ENCODE data around the gene ACSM2A. TPM values are rescaled to one million over a fixed set of nuclear protein-coding genes. Genes with fewer than 3 reads are reported as not detected.
"Not testable (repeated sequence)": the region's sequence is repeated elsewhere in the genome, so short reads cannot be mapped to it uniquely, and the experiment has no call there.

ACSM2A gene
- total and polyA plus RNA-seq, 9 of the 15 experiments (the other 6 are each of a cell fraction or from before 2014, with no cell fraction given) = 0.09 TPM; not detected in 8

GRCh38 chr16:20532284-20532792, 81.0 kb downstream of the ACSM2A start:
- H4K20me1 ChIP-seq (replicated peaks; ENCODE audit: control insufficient read depth, insufficient read depth, low read length); H3K9me1 ChIP-seq (ENCODE audit: control insufficient read depth, insufficient read depth, low read length); in situ Hi-C loops (cut with MboI); H3K9ac ChIP-seq (ENCODE audit: insufficient read depth in 1 of 2, low read depth in 2 of 2, low read length in 2 of 2); ATAC-seq; H3K36me3 ChIP-seq (ENCODE audit: control insufficient read depth, insufficient read depth, low read length); POLR2A ChIA-PET; H2AFZ ChIP-seq (ENCODE audit: low read depth, low read length); DNase-seq (ENCODE audit: extremely low read depth in 1 of 4, low spot score in 3 of 4); H3K4me3 ChIP-seq; H3K4me2 ChIP-seq (ENCODE audit: insufficient read depth, low read length); H3K27ac ChIP-seq (ENCODE audit: extremely low read depth, low read depth, low read length); H3K79me2 ChIP-seq (ENCODE audit: control insufficient read depth, insufficient read depth, low read length); H3K4me1 ChIP-seq (replicated peaks in 1 of 2; ENCODE audit: control insufficient read depth in 2 of 2, insufficient read depth in 2 of 2, low read length in 2 of 2); BruUV-seq (replicated peaks); FAIRE-seq; CTCF ChIA-PET (ENCODE audit: low intra/inter-chr PET ratio); H3K27me3 ChIP-seq (ENCODE audit: control insufficient read depth in 2 of 2, insufficient read depth in 2 of 2, low read length in 2 of 2); H3K9me3 ChIP-seq (replicated peaks; ENCODE audit: control insufficient read depth, insufficient read depth, low read depth, low read length): not testable (repeated sequence)
- WGBS (ENCODE audit: insufficient coverage, low coverage, missing lambda C conversion rate) = no CpG with 5 or more reads among the region's 3 CpGs
- intact Hi-C loops (cut with micrococcal nuclease) = loop anchor here (10.0 kb wide), 1 partner anchor 272 kb away; the partner anchor contains the start of genes ERI2 and REXO5

DNA sequence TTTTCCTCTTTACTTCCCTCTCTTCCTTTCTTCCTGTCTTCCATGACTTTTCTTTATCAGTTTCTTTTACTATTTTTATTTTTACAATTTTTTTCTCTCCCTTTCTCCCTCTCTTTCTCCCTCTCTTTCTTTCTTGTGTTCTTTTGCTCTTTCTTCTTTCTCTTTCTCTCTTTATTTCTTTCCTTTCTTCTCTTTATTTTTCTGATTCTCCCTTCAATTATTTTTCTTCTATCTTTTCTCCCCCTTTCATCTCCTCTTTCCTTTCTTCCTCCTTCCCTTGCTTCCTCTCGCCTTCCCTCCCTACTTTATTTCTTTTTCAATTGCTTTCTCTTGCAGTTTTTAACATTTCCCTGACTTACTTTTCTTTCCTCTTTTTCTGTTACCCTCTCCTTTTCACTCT, 85.3 kb downstream of the ACSM2A start:
- CTCF ChIA-PET (ENCODE audit: low intra/inter-chr PET ratio); FAIRE-seq; H2AFZ ChIP-seq (ENCODE audit: low read depth, low read length); POLR2A ChIA-PET; H4K20me1 ChIP-seq (replicated peaks; ENCODE audit: control insufficient read depth, insufficient read depth, low read length); in situ Hi-C loops (cut with MboI); H3K4me2 ChIP-seq (ENCODE audit: insufficient read depth, low read length); H3K4me3 ChIP-seq; H3K9me3 ChIP-seq (replicated peaks; ENCODE audit: control insufficient read depth, insufficient read depth, low read depth, low read length); ATAC-seq; H3K9ac ChIP-seq (ENCODE audit: insufficient read depth in 1 of 2, low read depth in 2 of 2, low read length in 2 of 2); H3K79me2 ChIP-seq (ENCODE audit: control insufficient read depth, insufficient read depth, low read length); H3K4me1 ChIP-seq (replicated peaks in 1 of 2; ENCODE audit: control insufficient read depth in 2 of 2, insufficient read depth in 2 of 2, low read length in 2 of 2); H3K27ac ChIP-seq (ENCODE audit: extremely low read depth, low read depth, low read length); DNase-seq (ENCODE audit: extremely low read depth in 1 of 4, low spot score in 3 of 4); BruUV-seq (replicated peaks); H3K36me3 ChIP-seq (ENCODE audit: control insufficient read depth, insufficient read depth, low read length); H3K27me3 ChIP-seq (ENCODE audit: control insufficient read depth in 2 of 2, insufficient read depth in 2 of 2, low read length in 2 of 2); H3K9me1 ChIP-seq (ENCODE audit: control insufficient read depth, insufficient read depth, low read length): not testable (repeated sequence)
- 9% methylated on average over 1 of the region's 1 CpG for WGBS (ENCODE audit: insufficient coverage, low coverage, missing lambda C conversion rate)
- TF ChIP-seq, protein P1, sequence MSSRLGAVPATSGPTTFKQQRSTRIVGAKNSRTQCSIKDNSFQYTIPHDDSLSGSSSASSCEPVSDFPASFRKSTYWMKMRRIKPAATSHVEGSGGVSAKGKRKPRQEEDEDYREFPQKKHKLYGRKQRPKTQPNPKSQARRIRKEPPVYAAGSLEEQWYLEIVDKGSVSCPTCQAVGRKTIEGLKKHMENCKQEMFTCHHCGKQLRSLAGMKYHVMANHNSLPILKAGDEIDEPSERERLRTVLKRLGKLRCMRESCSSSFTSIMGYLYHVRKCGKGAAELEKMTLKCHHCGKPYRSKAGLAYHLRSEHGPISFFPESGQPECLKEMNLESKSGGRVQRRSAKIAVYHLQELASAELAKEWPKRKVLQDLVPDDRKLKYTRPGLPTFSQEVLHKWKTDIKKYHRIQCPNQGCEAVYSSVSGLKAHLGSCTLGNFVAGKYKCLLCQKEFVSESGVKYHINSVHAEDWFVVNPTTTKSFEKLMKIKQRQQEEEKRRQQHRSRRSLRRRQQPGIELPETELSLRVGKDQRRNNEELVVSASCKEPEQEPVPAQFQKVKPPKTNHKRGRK (tag; IDR thresholded peaks at IDR 0.05) = peak; percentile 94
- intact Hi-C loops (cut with micrococcal nuclease) = loop anchor here (10.0 kb wide), 1 partner anchor 268 kb away; the partner anchor contains the start of genes ERI2 and REXO5

Other genes starting within 250 kb of the ACSM2A start
- not detected in 2 replicates for gene GP2, start 124.0 kb upstream of the ACSM2A start, total RNA-seq (2014; rRNA removed)
- not detected in 2 replicates for gene GP2, start 124.0 kb upstream of the ACSM2A start, total RNA-seq (2014; rRNA removed; fragmentation: Illumina TruSeq; extraction: Trizol)
- not detected in 2 replicates for gene GP2, start 124.0 kb upstream of the ACSM2A start, total RNA-seq (2015; rRNA removed; fragmentation: Illumina TruSeq; extraction: Trizol)
- gene GP2, start 124.0 kb upstream of the ACSM2A start, total RNA-seq (2021) = 5.9 and 6.1 TPM in 2 replicates
- not detected in 2 replicates for gene GP2, start 124.0 kb upstream of the ACSM2A start, polyA plus RNA-seq (2011; rRNA removed)
- not detected in 2 replicates for gene GP2, start 124.0 kb upstream of the ACSM2A start, polyA plus RNA-seq (2014; fragmentation: Illumina TruSeq; extraction: Trizol)
- not detected for gene GP2, start 124.0 kb upstream of the ACSM2A start, polyA plus RNA-seq (2014; fragmentation: Nextera tagmentation; extraction: Ambion mirVana)
- not detected in 2 replicates for gene GP2, start 124.0 kb upstream of the ACSM2A start, polyA plus RNA-seq (2014; rRNA removed)
- not detected in 2 replicates for gene UMOD, start 98.8 kb upstream of the ACSM2A start, total RNA-seq (2014; rRNA removed)
- not detected in 2 replicates for gene UMOD, start 98.8 kb upstream of the ACSM2A start, total RNA-seq (2014; rRNA removed; fragmentation: Illumina TruSeq; extraction: Trizol)
- not detected in 2 replicates for gene UMOD, start 98.8 kb upstream of the ACSM2A start, total RNA-seq (2015; rRNA removed; fragmentation: Illumina TruSeq; extraction: Trizol)
- gene UMOD, start 98.8 kb upstream of the ACSM2A start, total RNA-seq (2021) = not detected in 2 replicates
- gene UMOD, start 98.8 kb upstream of the ACSM2A start, polyA plus RNA-seq (2011; rRNA removed) = not detected in 2 replicates
- gene UMOD, start 98.8 kb upstream of the ACSM2A start, polyA plus RNA-seq (2014; fragmentation: Illumina TruSeq; extraction: Trizol) = not detected in 2 replicates
- gene UMOD, start 98.8 kb upstream of the ACSM2A start, polyA plus RNA-seq (2014; fragmentation: Nextera tagmentation; extraction: Ambion mirVana) = not detected
- not detected in 2 replicates for gene UMOD, start 98.8 kb upstream of the ACSM2A start, polyA plus RNA-seq (2014; rRNA removed)
- gene PDILT, start 46.8 kb upstream of the ACSM2A start, total RNA-seq (2014; rRNA removed) = not detected in 2 replicates
- not detected in 2 replicates for gene PDILT, start 46.8 kb upstream of the ACSM2A start, total RNA-seq (2014; rRNA removed; fragmentation: Illumina TruSeq; extraction: Trizol)
- gene PDILT, start 46.8 kb upstream of the ACSM2A start, total RNA-seq (2015; rRNA removed; fragmentation: Illumina TruSeq; extraction: Trizol) = not detected in 2 replicates
- gene PDILT, start 46.8 kb upstream of the ACSM2A start, total RNA-seq (2021) = not detected in 2 replicates
- gene PDILT, start 46.8 kb upstream of the ACSM2A start, polyA plus RNA-seq (2011; rRNA removed) = not detected in 2 replicates
- gene PDILT, start 46.8 kb upstream of the ACSM2A start, polyA plus RNA-seq (2014; fragmentation: Illumina TruSeq; extraction: Trizol) = not detected in 2 replicates
- not detected for gene PDILT, start 46.8 kb upstream of the ACSM2A start, polyA plus RNA-seq (2014; fragmentation: Nextera tagmentation; extraction: Ambion mirVana)
- gene PDILT, start 46.8 kb upstream of the ACSM2A start, polyA plus RNA-seq (2014; rRNA removed) = not detected in 2 replicates
- not detected in 2 replicates for gene ACSM5, start 42.0 kb upstream of the ACSM2A start, total RNA-seq (2014; rRNA removed)
- gene ACSM5, start 42.0 kb upstream of the ACSM2A start, total RNA-seq (2014; rRNA removed; fragmentation: Illumina TruSeq; extraction: Trizol) = not detected in 2 replicates
- not detected in 2 replicates for gene ACSM5, start 42.0 kb upstream of the ACSM2A start, total RNA-seq (2015; rRNA removed; fragmentation: Illumina TruSeq; extraction: Trizol)
- not detected in 2 replicates for gene ACSM5, start 42.0 kb upstream of the ACSM2A start, total RNA-seq (2021)
- gene ACSM5, start 42.0 kb upstream of the ACSM2A start, polyA plus RNA-seq (2011; rRNA removed) = not detected in 2 replicates
- gene ACSM5, start 42.0 kb upstream of the ACSM2A start, polyA plus RNA-seq (2014; fragmentation: Illumina TruSeq; extraction: Trizol) = not detected in 2 replicates
- not detected for gene ACSM5, start 42.0 kb upstream of the ACSM2A start, polyA plus RNA-seq (2014; fragmentation: Nextera tagmentation; extraction: Ambion mirVana)
- not detected in 2 replicates for gene ACSM5, start 42.0 kb upstream of the ACSM2A start, polyA plus RNA-seq (2014; rRNA removed)
- gene ACSM2B, start 124.8 kb downstream of the ACSM2A start, total RNA-seq (2014; rRNA removed) = 0.16 TPM in 1 of 2 replicates, not detected in the other
- gene ACSM2B, start 124.8 kb downstream of the ACSM2A start, total RNA-seq (2014; rRNA removed; fragmentation: Illumina TruSeq; extraction: Trizol) = 0.22 and 0.69 TPM in 2 replicates
- not detected in 2 replicates for gene ACSM2B, start 124.8 kb downstream of the ACSM2A start, total RNA-seq (2015; rRNA removed; fragmentation: Illumina TruSeq; extraction: Trizol)
- gene ACSM2B, start 124.8 kb downstream of the ACSM2A start, total RNA-seq (2021) = 0.40 and 0.89 TPM in 2 replicates
- not detected in 2 replicates for gene ACSM2B, start 124.8 kb downstream of the ACSM2A start, polyA plus RNA-seq (2011; rRNA removed)
- gene ACSM2B, start 124.8 kb downstream of the ACSM2A start, polyA plus RNA-seq (2014; fragmentation: Illumina TruSeq; extraction: Trizol) = 0.06 and 0.10 TPM in 2 replicates
- under 1 TPM; 0.45 to 0.64 TPM for gene ACSM2B, start 124.8 kb downstream of the ACSM2A start, polyA plus RNA-seq (2014; fragmentation: Nextera tagmentation; extraction: Ambion mirVana)
- 0.68 TPM in 1 of 2 replicates, not detected in the other for gene ACSM2B, start 124.8 kb downstream of the ACSM2A start, polyA plus RNA-seq (2014; rRNA removed)
- 0.09 and 0.37 TPM in 2 replicates for gene ACSM1, start 246.2 kb downstream of the ACSM2A start, total RNA-seq (2014; rRNA removed)
- 0.25 and 0.29 TPM in 2 replicates for gene ACSM1, start 246.2 kb downstream of the ACSM2A start, total RNA-seq (2014; rRNA removed; fragmentation: Illumina TruSeq; extraction: Trizol)
- gene ACSM1, start 246.2 kb downstream of the ACSM2A start, total RNA-seq (2015; rRNA removed; fragmentation: Illumina TruSeq; extraction: Trizol) = 0.18 TPM in 1 of 2 replicates, not detected in the other
- 0.20 and 0.24 TPM in 2 replicates for gene ACSM1, start 246.2 kb downstream of the ACSM2A start, total RNA-seq (2021)
- gene ACSM1, start 246.2 kb downstream of the ACSM2A start, polyA plus RNA-seq (2011; rRNA removed) = 0.50 and 1.9 TPM in 2 replicates
- gene ACSM1, start 246.2 kb downstream of the ACSM2A start, polyA plus RNA-seq (2014; fragmentation: Illumina TruSeq; extraction: Trizol) = 0.15 and 0.28 TPM in 2 replicates
- under 1 TPM; 0.08 to 0.23 TPM for gene ACSM1, start 246.2 kb downstream of the ACSM2A start, polyA plus RNA-seq (2014; fragmentation: Nextera tagmentation; extraction: Ambion mirVana)
- 0.11 and 0.16 TPM in 2 replicates for gene ACSM1, start 246.2 kb downstream of the ACSM2A start, polyA plus RNA-seq (2014; rRNA removed)

Data from K562 (cell line).